Activated CD4-positive, alpha-beta T cell treated with anti-CD3 and anti-CD28 coated beads for 36 hours (primary cell): ENCODE measurements around the gene ADH1C. TPM values are rescaled to one million over a fixed set of nuclear protein-coding genes. Genes with fewer than 3 reads are reported as not detected.

Source experiments
- ATAC-seq: fragments of 200-7000 bp; cut with Tn5 transposase; one replicate; pipeline ENCODE4 v1.10.0; 2021; ENCODE audit warnings: mild to moderate bottlenecking, moderate library complexity
- CTCF ChIA-PET: fragments of 350-600 bp; sonication (Branson Sonifier 250); formaldehyde crosslinking; loops from one replicate; lab custom pipeline; 2021; ENCODE audit warnings: antibody characterized with exemption; lab: Charles Lee
- POLR2A ChIA-PET: fragments of 350-600 bp; sonication (Branson Sonifier 250); formaldehyde crosslinking; loops from one replicate; lab custom pipeline; 2021; ENCODE audit warnings: antibody characterized with exemption, inconsistent platforms; lab: Charles Lee
- DNase-seq: peaks from one replicate; pipeline ENCODE4 v3.0.0-alpha.2; 2020
- H3K27ac Mint-ChIP-seq: one replicate; pipeline ENCODE4 v1.8.0; 2021; ENCODE audit warnings: mixed read lengths
- H3K27me3 Mint-ChIP-seq: one replicate; pipeline ENCODE4 v1.8.0; 2021; ENCODE audit warnings: mixed read lengths
- H3K36me3 Mint-ChIP-seq: one replicate; pipeline ENCODE4 v1.8.0; 2021; ENCODE audit warnings: low read depth, mixed read lengths
- H3K4me1 Mint-ChIP-seq: one replicate; pipeline ENCODE4 v1.8.0; 2021; ENCODE audit warnings: mixed read lengths
- H3K4me3 Mint-ChIP-seq: one replicate; pipeline ENCODE4 v1.8.0; 2021; ENCODE audit warnings: mild to moderate bottlenecking, moderate library complexity, mixed read lengths
- H3K9me3 Mint-ChIP-seq: one replicate; pipeline ENCODE4 v1.8.0; 2021; ENCODE audit warnings: low read depth, mixed read lengths
- intact Hi-C, 2 experiments: fragments of 100-400 bp; cut with DNase I in 1 of 2; cut with micrococcal nuclease in 1 of 2; formaldehyde crosslinking; loops; one replicate each; pipeline versions ENCODE4 v1.14.2 to v1.15.1; 2022 to 2024; cut with DNase I, micrococcal nuclease
- total RNA-seq, 2 experiments: library from RNA; stranded (reverse); gene quantifications; one replicate each; pipeline ENCODE4 v1.2.3, GENCODE V29; 2021

ADH1C gene
- total RNA-seq, 2 experiments from 2014 or later = not detected

- H3K27ac Mint-ChIP-seq = no peak overlapping the region
- ATAC-seq (no peak), DNase-seq (no peak)
- no peak overlapping the region for H3K4me3 Mint-ChIP-seq
- H3K36me3 Mint-ChIP-seq = no peaks in the 10 kb centered on the region
- peaks cover 2% of the 10 kb centered on the region for H3K27me3 Mint-ChIP-seq
- intact Hi-C loops = no loop called here
- H3K9me3 Mint-ChIP-seq = peaks cover 23% of the 10 kb centered on the region
- ChIA-PET POLR2A (no interaction called here), CTCF (interaction anchor here (0.7 kb wide), 1 partner anchor 622 kb away, joined by 4 read pairs; no protein-coding TSS in a partner anchor)
- no peaks in the 10 kb centered on the region for H3K4me1 Mint-ChIP-seq
These were observed 51.6 kb downstream of the ADH1C start for GRCh38 chr4:99300934-99301333.

DNA sequence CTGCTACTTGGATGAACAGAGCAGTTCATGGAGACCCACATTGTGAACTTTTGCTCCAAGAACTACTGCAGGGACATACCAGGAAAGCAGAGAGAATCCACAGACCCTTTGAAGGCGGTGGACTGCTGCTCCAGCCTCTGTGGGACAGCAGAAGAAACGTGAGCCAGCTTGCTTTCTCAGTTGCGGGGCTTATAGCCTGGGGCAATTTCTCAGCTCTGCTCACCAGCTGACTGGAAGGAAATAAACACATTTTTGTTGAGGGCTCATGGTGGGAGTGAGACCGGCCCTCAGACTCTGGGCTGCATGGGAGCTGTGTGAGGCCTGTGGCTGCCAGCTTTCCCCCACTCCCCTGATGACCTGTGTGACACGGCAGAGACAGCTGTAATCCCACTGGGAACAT, 59.2 kb downstream of the ADH1C start:
- Mint-ChIP-seq H3K9me3 (peaks cover 24% of the 10 kb centered on the region), H3K4me3 (no peak overlapping the region), H3K27ac (no peak overlapping the region), H3K36me3 (no peaks in the 10 kb centered on the region), H3K4me1 (no peaks in the 10 kb centered on the region), H3K27me3 (no peaks in the 10 kb centered on the region)
- no peak for ATAC-seq
- CTCF ChIA-PET = no interaction called here
- POLR2A ChIA-PET = no interaction called here
- no peak for DNase-seq
- intact Hi-C loops = no loop called here

GRCh38 chr4:99290848-99291786, 61.4 kb downstream of the ADH1C start, which contains the start of gene ADH1A:
ADH1A (minus strand) TSS chr4:99290985; CDS start chr4:99290914, 71 bp downstream.
- Mint-ChIP-seq H3K36me3 (no peaks in the 10 kb centered on the region), H3K4me1 (no peaks in the 10 kb centered on the region), H3K27me3 (no peaks in the 10 kb centered on the region), H3K4me3 (no peak within 1 kb of the TSS), H3K9me3 (peaks cover 10% of the 10 kb centered on the region), H3K27ac (no peak within 1 kb of the TSS)
- ChIA-PET POLR2A (no interaction called here), CTCF (no interaction called here)
- ATAC-seq (no peak), DNase-seq (no peak)
- intact Hi-C loops = no loop called here

Other genes with a start within 250 kb of the ADH1C start
- gene ADH4, start 208.4 kb downstream of the ADH1C start, total RNA-seq = not detected
- gene ADH6, start 133.5 kb downstream of the ADH1C start, total RNA-seq = not detected
- not detected for gene ADH1A, start 61.8 kb downstream of the ADH1C start, total RNA-seq
- not detected for gene ADH1B, start 31.3 kb downstream of the ADH1C start, total RNA-seq
- gene ADH7, start 82.6 kb upstream of the ADH1C start, total RNA-seq = not detected
- gene C4orf17, start 158.3 kb upstream of the ADH1C start, total RNA-seq = not detected
- 1 to 10 TPM; 7.8 to 9.8 TPM for gene TRMT10A, start 211.3 kb upstream of the ADH1C start, total RNA-seq
- gene MTTP, start 222.1 kb upstream of the ADH1C start, total RNA-seq = under 1 TPM; 0.16 to 0.25 TPM